Measurements from ENCODE around the gene KIF7. TPM values are rescaled to one million over a fixed set of nuclear protein-coding genes. Genes with fewer than 3 reads are reported as not detected.

KIF7 gene
- total and polyA plus RNA-seq, 11 donors = 1.3 to 9.2 (median 3.2) TPM

GRCh38 chr15:89648106-89649012 is 6.9 kb downstream of the KIF7 start:
- no peak overlapping the region for H3K27ac ChIP-seq
- intact Hi-C loops (cut with DNase I) = loop anchor here in 2 of 10 donors (5.0 to 10.0 kb wide), 2 partner anchors 94 to 96 kb away; no protein-coding TSS in a partner anchor
- H3K4me1 ChIP-seq = peaks cover 0 to 9% (median 0%) of the 10 kb centered on the region in 12 donors
- H3K27me3 ChIP-seq = no peaks in the 10 kb centered on the region
- H3K4me3 ChIP-seq = no peak overlapping the region
- peaks cover 0 to 11% (median 0%) of the 10 kb centered on the region in 9 donors for H3K36me3 ChIP-seq
- 82 to 89% (median 86%) methylated on average over 61 to 102 of the region's 102 CpGs for WGBS, 4 donors
- no peaks in the 10 kb centered on the region for H3K9me3 ChIP-seq
- DNase-seq (peak in 2 of 5 donors; percentile 15 to 42), ATAC-seq (no peak)
- TF ChIP-seq POLR2A (IDR thresholded peaks at IDR 0.05) (no peak), CTCF (IDR thresholded peaks at IDR 0.05) (no peak)

- TF ChIP-seq CTCF (IDR thresholded peaks at IDR 0.05) (peak; percentile 71 to 92 (median 77)), POLR2A (IDR thresholded peaks at IDR 0.05) (no peak)
- peak; percentile 72 to 90 (median 75) for DNase-seq
- peaks cover 0 to 9% (median 0%) of the 10 kb centered on the region in 12 donors for H3K4me1 ChIP-seq
- H3K9me3 ChIP-seq = no peaks in the 10 kb centered on the region
- intact Hi-C loops (cut with DNase I) = loop anchor here in 2 of 10 donors (5.0 to 10.0 kb wide), 2 partner anchors 95 to 97 kb away; no protein-coding TSS in a partner anchor
- H3K27me3 ChIP-seq = no peaks in the 10 kb centered on the region
- H3K36me3 ChIP-seq = peaks cover 0 to 17% (median 0%) of the 10 kb centered on the region in 9 donors
- no peak overlapping the region for H3K27ac ChIP-seq
- peak; percentile 43 to 71 (median 62) for ATAC-seq
- WGBS, 4 donors = 49 to 51% (median 50%) methylated on average over 25 of the region's 25 CpGs
- no peak overlapping the region for H3K4me3 ChIP-seq
Measured at GRCh38 chr15:89647191-89647851, 7.9 kb downstream of the KIF7 start.

- no peak overlapping the region for H3K4me3 ChIP-seq
- peak in 1 of 4 donors; percentile 4 for ATAC-seq
- intact Hi-C loops (cut with DNase I) = loop anchor here in 2 of 10 donors (5.0 to 10.0 kb wide), 2 partner anchors 96 to 98 kb away; no protein-coding TSS in a partner anchor
- no peaks in the 10 kb centered on the region for H3K9me3 ChIP-seq
- DNase-seq = peak in 2 of 5 donors; percentile 17 to 39
- no peaks in the 10 kb centered on the region for H3K27me3 ChIP-seq
- peaks cover 0 to 17% (median 0%) of the 10 kb centered on the region in 9 donors for H3K36me3 ChIP-seq
- no peak overlapping the region for H3K27ac ChIP-seq
- peaks cover 0 to 9% (median 0%) of the 10 kb centered on the region in 12 donors for H3K4me1 ChIP-seq
- TF ChIP-seq POLR2A (IDR thresholded peaks at IDR 0.05) (no peak), CTCF (IDR thresholded peaks at IDR 0.05) (no peak)
- 82 to 86% (median 85%) methylated on average over 20 to 22 of the region's 22 CpGs for WGBS, 4 donors
Measured at GRCh38 chr15:89646416-89647141, 8.7 kb downstream of the KIF7 start.
